H1 (cell line): ENCODE measurements around the gene TUBGCP6. TPM values are rescaled to one million over a fixed set of nuclear protein-coding genes. Genes with fewer than 3 reads are reported as not detected.

Experiments used
- CTCF ChIA-PET: fragments of 300-600 bp; sonication (Branson Sonifier 250); formaldehyde crosslinking; loops from one replicate; lab custom pipeline; 2021; ENCODE audit not compliant: partially characterized antibody; lab: Charles Lee
- POLR2A ChIA-PET: fragments of 300-600 bp; sonication (Branson Sonifier 250); formaldehyde crosslinking; loops from one replicate; lab custom pipeline; 2021; ENCODE audit warnings: inconsistent platforms; ENCODE audit not compliant: partially characterized antibody; lab: Charles Lee
- DNase-seq, 2 experiments: peaks; one replicate each; pipeline versions ENCODE4 v3.0.0 to v3.0.0-alpha.2; 2010 to 2022; ENCODE audit warnings: low spot score in 2 of 2, low read depth in 1 of 2, mixed read lengths in 1 of 2
- FAIRE-seq: peaks from 2 replicates; lab custom pipeline; 2011; peaks lifted over from hg19 to GRCh38; lab: Jason Lieb, UNC
- H2AFZ ChIP-seq: 2 replicates; pipeline ENCODE4 v1.8.1; 2012; ENCODE audit warnings: low read length, inconsistent platforms
- H2AK5ac ChIP-seq: 2 replicates; pipeline ENCODE4 v1.6.1; 2013; ENCODE audit warnings: low read depth, low read length
- H2BK120ac ChIP-seq: replicated peaks from 2 replicates; pipeline ENCODE3; 2013; ENCODE audit warnings: low read depth, low read length, inconsistent platforms
- H2BK12ac ChIP-seq: 2 replicates; pipeline ENCODE4 v1.6.1; 2013; ENCODE audit warnings: low read depth, low read length
- H2BK15ac ChIP-seq: 2 replicates; pipeline ENCODE4 v1.6.1; 2013; ENCODE audit warnings: low read length
- H2BK20ac ChIP-seq: 2 replicates; pipeline ENCODE4 v1.6.1; 2013; ENCODE audit warnings: low read length
- H2BK5ac ChIP-seq: 2 replicates; pipeline ENCODE4 v1.6.1; 2013; ENCODE audit warnings: low read depth, low read length
- H3K14ac ChIP-seq: 2 replicates; pipeline ENCODE4 v1.6.1; 2013; ENCODE audit warnings: inconsistent platforms; ENCODE audit not compliant: insufficient read length
- H3K18ac ChIP-seq: 2 replicates; pipeline ENCODE4 v1.6.1; 2013; ENCODE audit warnings: low read length; ENCODE audit errors: extremely low read depth
- H3K23ac ChIP-seq: 2 replicates; pipeline ENCODE4 v1.6.1; 2013; ENCODE audit warnings: inconsistent platforms; ENCODE audit not compliant: insufficient read length
- H3K23me2 ChIP-seq: 2 replicates; pipeline ENCODE4 v1.6.1; 2013; ENCODE audit warnings: low read depth, low read length
- H3K27ac ChIP-seq: 2 replicates; pipeline ENCODE4 v1.6.1; 2011; ENCODE audit warnings: low read depth, low read length, inconsistent platforms
- H3K27me3 ChIP-seq, 4 experiments: replicated peaks in 1 of 4; 1 replicate in 1 of 4; 2 replicates in 3 of 4; pipeline versions ENCODE4 v1.6.1 to v1.8.1; 2011 to 2013; ENCODE audit warnings: low read length in 3 of 4, mild to moderate bottlenecking in 3 of 4, inconsistent platforms in 2 of 4, mixed read lengths in 2 of 4, moderate library complexity in 1 of 4; ENCODE audit not compliant: control insufficient read depth in 3 of 4, insufficient read depth in 3 of 4; ENCODE audit errors: extremely low read depth in 1 of 4
- H3K36me3 ChIP-seq, 4 experiments: 2 replicates each; pipeline versions ENCODE4 v1.6.1 to v1.8.1; 2011 to 2013; ENCODE audit warnings: mild to moderate bottlenecking in 4 of 4, low read length in 3 of 4, moderate library complexity in 2 of 4, control low read depth in 1 of 4, inconsistent platforms in 1 of 4; ENCODE audit not compliant: insufficient read depth in 4 of 4, control insufficient read depth in 2 of 4
- H3K4ac ChIP-seq: replicated peaks from 2 replicates; pipeline ENCODE3; 2013; ENCODE audit warnings: low read length, low read depth, mixed read lengths, inconsistent platforms; ENCODE audit not compliant: insufficient read length
- H3K4me1 ChIP-seq, 4 experiments: replicated peaks in 1 of 4; 1 replicate in 1 of 4; 2 replicates in 3 of 4; pipeline versions ENCODE4 v1.6.1 to v1.8.1; 2011 to 2013; ENCODE audit warnings: low read length in 3 of 4, inconsistent platforms in 2 of 4, mixed read lengths in 1 of 4; ENCODE audit not compliant: insufficient read depth in 4 of 4, control insufficient read depth in 3 of 4
- H3K4me2 ChIP-seq, 2 experiments: 2 replicates each; pipeline versions ENCODE4 v1.6.1 to v1.8.1; 2011 to 2013; ENCODE audit warnings: low read depth in 2 of 2, low read length in 2 of 2, control low read depth in 1 of 2, inconsistent platforms in 1 of 2, mild to moderate bottlenecking in 1 of 2; ENCODE audit not compliant: insufficient read depth in 1 of 2
- H3K4me3 ChIP-seq, 4 experiments: fragments of 200-600, 300-600 bp in 1 of 4; sonication (generic), shearing (Covaris generic), sonication (Bioruptor Twin) in 1 of 4; 2 replicates each; pipeline versions ENCODE4 v1.5.1 to v1.8.1; 2011 to 2016; ENCODE audit warnings: low read length in 4 of 4, low read depth in 3 of 4, control low read depth in 2 of 4, inconsistent platforms in 2 of 4, mild to moderate bottlenecking in 2 of 4, mixed read lengths in 1 of 4, moderate library complexity in 1 of 4; ENCODE audit not compliant: insufficient read depth in 2 of 4; ENCODE audit errors: extremely low read depth in 1 of 4
- H3K56ac ChIP-seq: replicated peaks from 2 replicates; pipeline ENCODE3; 2013; ENCODE audit warnings: low read depth, mild to moderate bottlenecking, mixed read lengths, low read length, inconsistent platforms; ENCODE audit not compliant: insufficient read length
- H3K79me1 ChIP-seq: 2 replicates; pipeline ENCODE4 v1.6.1; 2013; ENCODE audit warnings: low read depth, low read length, control low read depth
- H3K79me2 ChIP-seq, 2 experiments: 2 replicates each; pipeline versions ENCODE4 v1.6.1 to v1.8.1; 2012 to 2013; ENCODE audit warnings: low read length in 2 of 2, mild to moderate bottlenecking in 2 of 2, inconsistent platforms in 1 of 2; ENCODE audit not compliant: insufficient read depth in 2 of 2, control insufficient read depth in 1 of 2
- H3K9ac ChIP-seq, 4 experiments: replicated peaks in 1 of 4; 1 replicate in 1 of 4; 2 replicates in 3 of 4; pipeline versions ENCODE4 v1.6.1 to v1.8.1; 2011 to 2013; ENCODE audit warnings: low read depth in 3 of 4, low read length in 3 of 4, control low read depth in 2 of 4, mild to moderate bottlenecking in 2 of 4, moderate library complexity in 2 of 4, inconsistent platforms in 1 of 4; ENCODE audit errors: extremely low read depth in 1 of 4
- H3K9me3 ChIP-seq, 2 experiments: 2 replicates each; pipeline versions ENCODE4 v1.6.1 to v1.8.1; 2012 to 2013; ENCODE audit warnings: mild to moderate bottlenecking in 2 of 2, moderate library complexity in 2 of 2, control low read depth in 1 of 2, inconsistent platforms in 1 of 2, low read depth in 1 of 2, low read length in 1 of 2, mixed read lengths in 1 of 2; ENCODE audit not compliant: insufficient read depth in 2 of 2
- H4K20me1 ChIP-seq, 2 experiments: replicated peaks in 1 of 2; 2 replicates each; pipeline versions ENCODE3 to v1.8.1; 2011 to 2013; ENCODE audit warnings: inconsistent platforms in 2 of 2, low read length in 2 of 2, mild to moderate bottlenecking in 1 of 2; ENCODE audit not compliant: insufficient read depth in 2 of 2, control insufficient read depth in 1 of 2
- H4K5ac ChIP-seq: 2 replicates; pipeline ENCODE4 v1.6.1; 2013; ENCODE audit warnings: low read length, low read depth, mixed read lengths, inconsistent platforms; ENCODE audit not compliant: insufficient read length
- H4K8ac ChIP-seq: 2 replicates; pipeline ENCODE4 v1.8.0; 2013; ENCODE audit warnings: mild to moderate bottlenecking, moderate library complexity, low read length, inconsistent platforms; ENCODE audit not compliant: insufficient read depth; ENCODE audit errors: extremely low read depth
- H4K91ac ChIP-seq: replicated peaks from 2 replicates; pipeline ENCODE3; 2013; ENCODE audit warnings: low read length, mixed read lengths, inconsistent platforms; ENCODE audit not compliant: insufficient read length
- ASH2L ChIP-seq: fragments of 200-600, 300-600 bp; sonication (generic); IDR thresholded peaks from one replicate; pipeline ENCODE4 v1.7.1; 2017; ENCODE audit warnings: low read length
- CBX8 ChIP-seq: fragments of 300-800, 300-1000 bp; sonication (generic); IDR thresholded peaks from 2 replicates; pipeline ENCODE4 v1.7.1; 2016; ENCODE audit warnings: low read depth, low read length, borderline replicate concordance
- EP300 ChIP-seq, 2 experiments: IDR thresholded peaks; 1 replicate in 1 of 2; 2 replicates in 1 of 2; pipeline ENCODE4 v1.6.1; 2011 to 2012; ENCODE audit warnings: low read depth in 2 of 2, low read length in 2 of 2, mild to moderate bottlenecking in 2 of 2, borderline replicate concordance in 1 of 2, inconsistent platforms in 1 of 2, moderate library complexity in 1 of 2
- POLR2AphosphoS5 ChIP-seq: IDR thresholded peaks from 2 replicates; pipeline ENCODE4 v1.6.1; 2011; ENCODE audit warnings: low read depth, low read length
- RAD21 ChIP-seq, 2 experiments: IDR thresholded peaks in 1 of 2; conservative IDR thresholded peaks in 1 of 2; 2 replicates each; pipeline ENCODE4 v1.6.1; 2011; ENCODE audit warnings: low read depth in 2 of 2, low read length in 2 of 2, improper control_type of control experiment in 1 of 2, inconsistent platforms in 1 of 2, mild to moderate bottlenecking in 1 of 2, moderate library complexity in 1 of 2
- WGBS, 2 experiments: shearing (Covaris generic) in 1 of 2; methylation state at CpG; one replicate each; pipeline versions ENCODE4 v1.1.6 to v1.1.7; 2013 to 2015; ENCODE audit warnings: low lambda C conversion rate in 2 of 2, mixed read lengths in 2 of 2, inconsistent platforms in 1 of 2, low coverage in 1 of 2, missing lambda C conversion rate in 1 of 2; ENCODE audit not compliant: insufficient replicate concordance in 2 of 2, insufficient coverage in 1 of 2, insufficient read length in 1 of 2; ENCODE audit errors: extremely low coverage in 1 of 2, missing lambda C conversion rate in 1 of 2; 5-methylcytosine and 5-hydroxymethylcytosine counted together
- polyA plus RNA-seq, 7 experiments: library from polyadenylated mRNA; depleted of rRNA in 3 of 7; stranded (reverse) in 5 of 7; unstranded in 2 of 7; fragments of >200 nt in 5 of 7; fragments of 200-250 nt in 2 of 7; gene quantifications; 1 replicate in 5 of 7; 2 replicates in 1 of 7; 4 replicates in 1 of 7; pipeline versions ENCODE4 v1.2.1 to v1.2.3, GENCODE V29; 2011 to 2013; ENCODE audit warnings: missing spikeins in 2 of 7, mixed read lengths in 2 of 7
- total RNA-seq: library from RNA; stranded (reverse); fragmentation: NEBNext Ultra II Directional; extraction: Animal tissue kit (Norgen Biotek cat#: 25700); gene quantifications from 2 replicates; pipeline ENCODE4 v1.2.1, GENCODE V29; 2021

The TUBGCP6 gene
- total and polyA plus RNA-seq, 2 of the 8 experiments (the other 6 are each of a cell fraction or from before 2014, with no cell fraction given), result 24.2 to 24.7 TPM

DNA sequence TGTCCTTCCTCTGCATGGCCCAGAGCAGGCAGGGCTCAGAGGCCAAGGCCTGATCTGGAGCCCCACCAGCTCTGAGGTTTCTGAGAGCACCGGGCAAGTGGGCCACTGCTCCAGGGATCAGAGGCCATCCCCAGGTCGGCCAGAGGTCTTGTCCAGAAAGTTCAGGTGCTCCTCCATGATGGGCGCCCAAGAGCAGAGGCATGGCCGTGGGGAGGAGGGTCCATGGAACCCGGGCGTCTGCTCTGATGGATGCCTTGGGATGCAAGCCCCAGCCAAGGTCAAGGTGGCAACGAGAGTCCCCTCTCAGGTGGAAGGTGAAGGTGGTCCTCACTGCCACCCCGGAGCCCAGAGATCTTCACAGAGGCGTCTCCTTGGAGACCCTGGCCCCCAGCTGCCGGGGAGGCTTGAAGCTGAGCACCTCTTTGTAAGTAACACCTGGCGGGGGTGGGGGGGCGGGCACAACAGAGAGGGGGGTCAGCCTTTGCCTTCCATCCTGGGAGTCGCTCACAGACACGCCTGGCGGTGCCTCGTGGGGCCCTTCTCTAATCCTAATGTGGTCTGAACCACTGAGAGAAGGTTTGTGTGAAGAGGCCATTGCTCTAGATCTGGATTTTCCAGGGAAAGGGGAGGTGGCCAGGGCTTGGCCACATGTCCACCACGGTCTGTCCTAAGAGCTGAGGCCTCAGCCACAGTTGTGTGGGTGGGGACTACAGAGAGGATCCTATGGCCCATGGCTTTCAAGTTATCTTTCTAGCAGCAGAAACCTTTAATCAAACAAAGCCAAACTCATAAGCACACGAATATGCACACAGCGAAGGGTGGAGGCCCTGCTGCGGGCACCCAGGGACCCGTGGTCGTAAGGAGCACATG, 8.5 kb upstream of the TUBGCP6 start:
- no peak overlapping the region for H4K91ac ChIP-seq
- H3K14ac ChIP-seq, result no peak overlapping the region
- H3K4me2 ChIP-seq, result no peak overlapping the region
- H3K4me3 ChIP-seq, result no peak overlapping the region
- no peaks in the 10 kb centered on the region for H3K9me3 ChIP-seq
- FAIRE-seq (no peak), DNase-seq (no peak)
- no peak overlapping the region for H2BK120ac ChIP-seq
- no peak overlapping the region for H4K8ac ChIP-seq
- peaks cover 12% of the 10 kb centered on the region for H3K23me2 ChIP-seq
- H2BK15ac ChIP-seq, result no peak overlapping the region
- H2AK5ac ChIP-seq, result no peak overlapping the region
- H4K5ac ChIP-seq, result no peak overlapping the region
- H3K23ac ChIP-seq, result no peak overlapping the region
- no peak overlapping the region for H3K27ac ChIP-seq
- ChIA-PET CTCF (interaction anchor here (0.7 to 3.7 kb wide), 28 partner anchors 7 to 301 kb away, joined by 3 to 30 read pairs (median 4); partner anchors contain the start of genes MAPK12 and SCO2), POLR2A (interaction anchor here (0.7 to 1.9 kb wide), 4 partner anchors 8 to 88 kb away, joined by 3 to 6 read pairs (median 4); partner anchors contain the start of gene MAPK12)
- H3K9ac ChIP-seq, result no peak overlapping the region
- H3K27me3 ChIP-seq, result no peaks in the 10 kb centered on the region
- H2BK5ac ChIP-seq, result no peak overlapping the region
- peaks cover 0 to 9% of the 10 kb centered on the region in 2 experiments for H4K20me1 ChIP-seq
- no peaks in the 10 kb centered on the region for H3K36me3 ChIP-seq
- H2BK12ac ChIP-seq, result no peak overlapping the region
- H3K4ac ChIP-seq, result no peak overlapping the region
- no peak overlapping the region for H3K18ac ChIP-seq
- H3K4me1 ChIP-seq, result peaks cover 0 to 10% (median 6%) of the 10 kb centered on the region in 4 experiments; a peak in 6 of 7 replicates
- H2BK20ac ChIP-seq, result no peak overlapping the region
- H2AFZ ChIP-seq, result no peak overlapping the region
- H3K79me2 ChIP-seq, result no peaks in the 10 kb centered on the region
- 0 out of 2 replicates have a peak, but pooled peaks cover 3% of the 10 kb centered on the region for H3K79me1 ChIP-seq
- 88% methylated on average over 19 of the region's 22 CpGs; no CpG with 5 or more reads in 1 of the 2 experiments for WGBS, 2 experiments
- H3K56ac ChIP-seq, result no peak overlapping the region
- no peak for TF ChIP-seq EP300 (IDR thresholded peaks at IDR 0.05; ENCODE audit: borderline replicate concordance in 1 of 2, low read depth in 2 of 2, low read length in 2 of 2)
- TF ChIP-seq ASH2L, result no peak
- no peak for TF ChIP-seq POLR2AphosphoS5
- no peak for TF ChIP-seq CBX8
- TF ChIP-seq RAD21 (IDR thresholded peaks at IDR 0.05 in 1 of 2, conservative IDR thresholded peaks at IDR 0.05 in 1 of 2; ENCODE audit: low read depth in 2 of 2, low read length in 2 of 2), result no peak
